Neuronal stem cell (in vitro differentiated cells): ENCODE results near the gene MAP4K3.

Source experiments
- DNase-seq: peaks from one replicate; pipeline ENCODE4 v3.0.0-alpha.2; 2013; ENCODE audit warnings: low spot score
- H2AFZ ChIP-seq: one replicate; pipeline ENCODE4 v1.6.1; 2013; ENCODE audit warnings: mild to moderate bottlenecking, low read length, inconsistent platforms
- H2AK5ac ChIP-seq: 2 replicates; pipeline ENCODE4 v1.6.1; 2013; ENCODE audit warnings: low read depth, mild to moderate bottlenecking, inconsistent platforms, low read length, moderate library complexity, mixed read lengths
- H2BK120ac ChIP-seq: 2 replicates; pipeline ENCODE4 v1.6.1; 2013; ENCODE audit warnings: low read depth, mild to moderate bottlenecking, inconsistent platforms, low read length, moderate library complexity, mixed read lengths
- H2BK12ac ChIP-seq: one replicate; pipeline ENCODE4 v1.6.1; 2013; ENCODE audit warnings: low read length, inconsistent platforms
- H2BK15ac ChIP-seq: 2 replicates; pipeline ENCODE4 v1.6.1; 2013; ENCODE audit warnings: mild to moderate bottlenecking, low read length, inconsistent platforms, mixed read lengths
- H2BK5ac ChIP-seq: one replicate; pipeline ENCODE4 v1.6.1; 2013; ENCODE audit warnings: inconsistent platforms, mild to moderate bottlenecking, low read length, moderate library complexity
- H3K14ac ChIP-seq: one replicate; pipeline ENCODE4 v1.6.1; 2013; ENCODE audit warnings: low read length, inconsistent platforms
- H3K18ac ChIP-seq: 2 replicates; pipeline ENCODE4 v1.6.1; 2013; ENCODE audit warnings: low read length, inconsistent platforms
- H3K23ac ChIP-seq: 2 replicates; pipeline ENCODE4 v1.6.1; 2013; ENCODE audit warnings: low read depth, mild to moderate bottlenecking, mixed read lengths, low read length, inconsistent platforms; ENCODE audit not compliant: poor library complexity
- H3K27ac ChIP-seq: replicated peaks from 3 replicates; pipeline ENCODE4 v1.5.1; 2013; ENCODE audit warnings: low read length, inconsistent platforms
- H3K27me3 ChIP-seq, 3 experiments: 2 replicates each; pipeline ENCODE4 v1.6.1; 2013; ENCODE audit warnings: low read length in 3 of 3, mild to moderate bottlenecking in 2 of 3, inconsistent platforms in 1 of 3, low read depth in 1 of 3, mixed read lengths in 1 of 3, moderate library complexity in 1 of 3; ENCODE audit not compliant: control insufficient read depth in 3 of 3, insufficient read depth in 3 of 3
- H3K36me3 ChIP-seq, 2 donors: replicated peaks in 1 of 2; 2 replicates each; pipeline ENCODE4 v1.6.1; 2013; ENCODE audit warnings: low read length in 2 of 2; ENCODE audit not compliant: control insufficient read depth in 2 of 2, insufficient read depth in 2 of 2
- H3K4ac ChIP-seq: 2 replicates; pipeline ENCODE4 v1.6.1; 2013; ENCODE audit warnings: inconsistent platforms, mild to moderate bottlenecking, low read length, moderate library complexity
- H3K4me1 ChIP-seq, 2 donors: 1 replicate in 1 of 2; 2 replicates in 1 of 2; pipeline ENCODE4 v1.6.1; 2013; ENCODE audit warnings: low read length in 2 of 2, low read depth in 1 of 2; ENCODE audit not compliant: control insufficient read depth in 2 of 2, insufficient read depth in 1 of 2
- H3K4me2 ChIP-seq: one replicate; pipeline ENCODE4 v1.6.1; 2013; ENCODE audit warnings: mild to moderate bottlenecking, low read length, inconsistent platforms; ENCODE audit not compliant: insufficient read depth, poor library complexity, severe bottlenecking
- H3K4me3 ChIP-seq, 2 donors: 2 replicates each; pipeline ENCODE4 v1.5.1; 2013; ENCODE audit warnings: low read length in 2 of 2, mild to moderate bottlenecking in 2 of 2, inconsistent platforms in 1 of 2, moderate library complexity in 1 of 2
- H3K79me1 ChIP-seq: one replicate; pipeline ENCODE4 v1.6.1; 2013; ENCODE audit warnings: low read depth, mild to moderate bottlenecking, inconsistent platforms, low read length, moderate library complexity
- H3K9ac ChIP-seq: one replicate; pipeline ENCODE4 v1.6.1; 2013; ENCODE audit warnings: mild to moderate bottlenecking, low read depth, low read length, inconsistent platforms; ENCODE audit not compliant: poor library complexity
- H3K9me3 ChIP-seq, 2 donors: replicated peaks in 1 of 2; 2 replicates each; pipeline versions ENCODE3 to v1.6.1; 2013; ENCODE audit warnings: low read length in 2 of 2, mild to moderate bottlenecking in 2 of 2, inconsistent platforms in 1 of 2, low read depth in 1 of 2, mixed read lengths in 1 of 2, moderate library complexity in 1 of 2; ENCODE audit not compliant: control insufficient read depth in 2 of 2, insufficient read depth in 1 of 2
- H4K8ac ChIP-seq: one replicate; pipeline ENCODE4 v1.6.1; 2013; ENCODE audit warnings: low read depth, mild to moderate bottlenecking, inconsistent platforms, low read length, moderate library complexity
- H4K91ac ChIP-seq: one replicate; pipeline ENCODE4 v1.6.1; 2013; ENCODE audit warnings: low read length, low read depth, mild to moderate bottlenecking, inconsistent platforms; ENCODE audit not compliant: poor library complexity
- WGBS, 2 donors: extraction: QIAGEN DNeasy Blood & Tissue Kit; methylation state at CpG; one replicate each; pipeline ENCODE4 v1.1.7; 2013; ENCODE audit warnings: missing lambda C conversion rate in 2 of 2, mixed read lengths in 1 of 2; ENCODE audit not compliant: insufficient read length in 2 of 2, insufficient replicate concordance in 1 of 2; ENCODE audit errors: extremely low coverage in 2 of 2; 5-methylcytosine and 5-hydroxymethylcytosine counted together

Gene MAP4K3

DNA sequence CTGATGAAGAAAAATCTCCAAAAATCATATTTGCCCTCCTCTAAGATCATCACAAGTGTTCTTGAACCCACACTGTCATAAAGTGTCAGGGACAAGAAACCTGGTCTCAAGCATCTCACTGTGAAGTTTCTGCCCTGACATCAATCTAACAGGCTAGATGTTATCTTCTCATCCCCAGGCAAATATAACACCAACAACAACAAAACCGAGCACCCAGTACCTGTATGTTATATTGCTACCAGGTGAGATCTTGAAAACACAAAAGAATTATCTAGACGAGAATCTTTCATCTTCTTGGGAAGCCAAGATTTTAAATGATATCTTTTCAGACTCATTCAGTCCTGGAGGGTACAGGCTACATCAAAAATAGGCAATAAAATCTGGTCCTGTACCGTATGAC lies 8.8 kb upstream of the MAP4K3 start:
- no peak overlapping the region for H3K27ac ChIP-seq
- H2BK12ac ChIP-seq, result no peak overlapping the region
- no peaks in the 10 kb centered on the region for H3K79me1 ChIP-seq
- no peak overlapping the region for H3K9ac ChIP-seq
- no peak overlapping the region for H2BK5ac ChIP-seq
- no peak overlapping the region for H2AK5ac ChIP-seq
- peaks cover 0 to 26% of the 10 kb centered on the region in 2 donors for H3K9me3 ChIP-seq
- no peak overlapping the region for H2BK15ac ChIP-seq
- H3K4ac ChIP-seq, result no peak overlapping the region
- no peak overlapping the region for H3K18ac ChIP-seq
- H3K36me3 ChIP-seq, result peaks cover 0 to 38% of the 10 kb centered on the region in 2 donors
- no CpG with 5 or more reads among the region's 3 CpGs for WGBS, 2 donors
- no peak for DNase-seq
- no peaks in the 10 kb centered on the region for H3K4me1 ChIP-seq
- no peak overlapping the region for H3K23ac ChIP-seq
- H4K91ac ChIP-seq, result no peak overlapping the region
- no peak overlapping the region for H3K4me3 ChIP-seq
- H3K27me3 ChIP-seq, result no peaks in the 10 kb centered on the region
- H3K4me2 ChIP-seq, result no peak overlapping the region
- no peak overlapping the region for H4K8ac ChIP-seq
- H3K14ac ChIP-seq, result no peak overlapping the region
- no peak overlapping the region for H2AFZ ChIP-seq
- H2BK120ac ChIP-seq, result no peak overlapping the region

DNA sequence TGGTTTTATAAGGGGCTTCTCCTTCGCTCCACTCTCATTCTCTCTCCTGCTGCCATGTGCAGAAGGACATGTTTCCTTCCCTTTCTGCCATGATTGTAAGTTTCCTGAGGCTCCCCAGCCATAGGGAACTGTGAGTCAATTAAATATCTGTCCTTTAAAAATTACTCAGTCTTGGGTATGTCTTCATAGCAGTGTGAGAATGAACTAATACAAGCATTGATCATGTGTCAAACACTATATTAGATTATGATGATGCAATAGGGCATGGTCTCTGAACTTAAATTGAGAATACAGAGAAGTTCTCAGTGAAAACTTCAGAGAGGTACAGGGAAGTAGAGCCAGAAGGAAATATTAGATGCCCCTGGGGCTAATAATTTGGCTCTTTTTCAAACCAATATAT lies 5.9 kb upstream of the MAP4K3 start:
- Histone ChIP-seq H3K4me1 (peaks cover 2 to 9% of the 10 kb centered on the region in 2 donors), H3K14ac (no peak overlapping the region), H3K4me3 (no peak overlapping the region), H2AFZ (no peak overlapping the region), H3K79me1 (no peaks in the 10 kb centered on the region), H3K36me3 (peaks cover 0 to 38% of the 10 kb centered on the region in 2 donors), H3K9me3 (peaks cover 0 to 30% of the 10 kb centered on the region in 2 donors), H3K27ac (no peak overlapping the region), H2BK5ac (no peak overlapping the region), H2BK15ac (no peak overlapping the region), H2BK120ac (no peak overlapping the region), H3K18ac (no peak overlapping the region), H4K91ac (no peak overlapping the region), H2BK12ac (no peak overlapping the region), H4K8ac (no peak overlapping the region), H3K9ac (no peak overlapping the region), H3K23ac (no peak overlapping the region), H3K27me3 (no peaks in the 10 kb centered on the region), H2AK5ac (no peak overlapping the region), H3K4ac (no peak overlapping the region), H3K4me2 (no peak overlapping the region)
- DNase-seq, result no peak
- no CpG with 5 or more reads among the region's 1 CpG for WGBS, 2 donors

DNA sequence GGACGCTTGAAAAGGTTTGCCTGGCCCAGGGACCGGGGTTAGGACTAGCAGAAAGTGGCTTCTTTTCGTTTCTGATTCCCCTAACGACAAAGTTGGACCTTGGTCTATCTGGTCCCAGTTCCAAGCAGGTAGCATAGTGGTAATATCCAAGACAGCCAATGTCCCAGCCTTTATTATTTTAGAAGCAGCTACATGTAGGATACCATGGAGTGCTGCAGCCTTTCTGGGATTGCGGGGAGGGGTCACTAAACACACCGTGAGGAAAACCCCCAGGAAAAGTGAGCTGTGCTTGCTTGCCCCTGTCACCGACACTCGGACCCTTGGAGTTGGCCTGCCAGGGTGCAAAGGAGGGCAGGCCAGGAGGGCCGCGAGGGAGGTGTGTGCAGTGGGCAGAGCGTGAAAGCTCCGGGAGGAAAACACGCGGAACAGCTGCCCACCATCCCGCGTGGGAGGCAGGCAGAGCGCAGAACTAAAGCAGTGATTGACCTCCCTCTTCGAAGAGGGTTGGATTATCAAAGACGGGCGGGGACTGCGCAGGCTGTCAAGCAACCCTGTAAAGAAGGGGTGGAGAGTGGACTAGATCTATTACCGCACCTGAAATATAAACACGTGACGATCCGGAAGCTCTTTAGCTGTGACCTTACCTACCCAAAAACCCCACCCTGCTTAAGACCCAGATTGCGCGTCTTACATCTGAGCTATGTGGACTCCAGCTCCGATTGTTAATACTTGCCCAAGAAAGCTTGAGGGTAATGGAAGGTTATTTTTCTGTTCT lies 624 bp upstream of the MAP4K3 start:
- H4K8ac ChIP-seq, result no peak overlapping the region
- H2AFZ ChIP-seq, result peak overlapping the region; percentile 90
- H3K27ac ChIP-seq, result peak overlapping the region; percentile 44
- peak overlapping the region; percentile 24 for H2BK15ac ChIP-seq
- WGBS, 2 donors, result no CpG with 5 or more reads among the region's 28 CpGs
- no peak overlapping the region for H3K4ac ChIP-seq
- no peak overlapping the region for H2BK5ac ChIP-seq
- no peak for DNase-seq
- H3K4me2 ChIP-seq, result peak overlapping the region; percentile 68
- no peak overlapping the region for H2BK12ac ChIP-seq
- peak overlapping the region; percentile 5 for H3K23ac ChIP-seq
- H3K4me3 ChIP-seq, result peak overlapping the region; percentile 79 to 80
- H3K79me1 ChIP-seq, result no peaks in the 10 kb centered on the region
- no peak overlapping the region for H4K91ac ChIP-seq
- peaks cover 0 to 14% of the 10 kb centered on the region in 2 donors for H3K9me3 ChIP-seq
- no peak overlapping the region for H3K14ac ChIP-seq
- H3K9ac ChIP-seq, result peak overlapping the region; percentile 85
- H3K18ac ChIP-seq, result peak overlapping the region; percentile 94
- no peaks in the 10 kb centered on the region for H3K27me3 ChIP-seq
- H3K36me3 ChIP-seq, result peaks cover 0 to 16% of the 10 kb centered on the region in 2 donors
- peaks cover 9 to 19% of the 10 kb centered on the region in 2 donors for H3K4me1 ChIP-seq
- H2BK120ac ChIP-seq, result peak overlapping the region; percentile 14
- H2AK5ac ChIP-seq, result no peak overlapping the region

DNA sequence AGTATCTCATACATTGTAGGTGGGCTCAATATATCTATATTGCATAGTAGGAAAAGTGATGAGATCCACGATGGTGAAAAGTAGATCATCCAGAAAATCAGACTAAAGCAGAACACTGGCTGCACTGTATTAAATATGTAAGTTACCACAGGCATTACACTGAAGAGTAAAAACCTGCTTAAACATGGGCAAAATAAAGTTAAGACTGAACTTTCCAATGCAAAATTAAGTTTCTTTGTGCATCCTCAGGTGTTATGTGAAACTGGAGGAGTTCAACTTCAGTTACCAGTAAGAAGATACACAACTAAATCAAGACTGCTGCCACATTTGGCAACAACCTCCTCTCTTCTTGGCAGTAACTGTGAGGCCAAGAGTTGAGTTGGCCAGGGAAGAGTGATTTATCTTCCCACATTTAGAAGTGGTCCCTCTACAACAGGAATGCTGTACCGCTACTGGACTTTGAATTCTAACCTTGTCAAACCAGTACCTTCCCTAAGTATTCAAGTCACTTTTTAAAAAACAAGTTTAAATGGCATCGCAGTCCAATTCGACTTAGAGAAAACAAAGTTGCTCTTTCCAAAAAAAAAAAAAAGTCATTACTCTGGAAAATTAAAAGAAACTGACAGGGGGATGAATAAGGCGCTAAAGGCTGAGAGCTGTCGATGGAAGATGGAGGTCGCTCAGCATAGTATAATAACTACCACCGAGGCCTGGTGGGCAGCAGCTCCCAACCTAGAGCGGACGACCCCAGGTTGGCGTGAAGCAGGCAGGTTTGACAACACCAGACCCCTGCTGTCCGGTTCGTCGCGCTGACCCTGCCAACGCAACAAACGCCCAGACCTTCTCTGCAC lies 1.1 kb downstream of the MAP4K3 start:
- no peak overlapping the region for H2AK5ac ChIP-seq
- peak overlapping the region; percentile 90 for H2AFZ ChIP-seq
- H3K4me1 ChIP-seq, result peaks cover 9 to 19% of the 10 kb centered on the region in 2 donors
- peak overlapping the region; percentile 97 for H3K18ac ChIP-seq
- WGBS, 2 donors, result no CpG with 5 or more reads among the region's 17 CpGs
- no peaks in the 10 kb centered on the region for H3K27me3 ChIP-seq
- no peak overlapping the region for H4K8ac ChIP-seq
- H3K4me2 ChIP-seq, result peak overlapping the region; percentile 63
- H2BK15ac ChIP-seq, result no peak overlapping the region
- no peak for DNase-seq
- peak overlapping the region; percentile 84 for H3K27ac ChIP-seq
- no peak overlapping the region for H3K14ac ChIP-seq
- H3K9me3 ChIP-seq, result peaks cover 0 to 18% of the 10 kb centered on the region in 2 donors
- peak overlapping the region; percentile 97 for H3K9ac ChIP-seq
- H3K79me1 ChIP-seq, result no peaks in the 10 kb centered on the region
- no peak overlapping the region for H3K4ac ChIP-seq
- no peak overlapping the region for H2BK120ac ChIP-seq
- H3K36me3 ChIP-seq, result peaks cover 0 to 22% of the 10 kb centered on the region in 2 donors
- no peak overlapping the region for H2BK5ac ChIP-seq
- H2BK12ac ChIP-seq, result no peak overlapping the region
- H4K91ac ChIP-seq, result no peak overlapping the region
- peak overlapping the region; percentile 80 to 92 for H3K4me3 ChIP-seq
- H3K23ac ChIP-seq, result no peak overlapping the region
